ENCODE results near the gene GABRB1.

DNA sequence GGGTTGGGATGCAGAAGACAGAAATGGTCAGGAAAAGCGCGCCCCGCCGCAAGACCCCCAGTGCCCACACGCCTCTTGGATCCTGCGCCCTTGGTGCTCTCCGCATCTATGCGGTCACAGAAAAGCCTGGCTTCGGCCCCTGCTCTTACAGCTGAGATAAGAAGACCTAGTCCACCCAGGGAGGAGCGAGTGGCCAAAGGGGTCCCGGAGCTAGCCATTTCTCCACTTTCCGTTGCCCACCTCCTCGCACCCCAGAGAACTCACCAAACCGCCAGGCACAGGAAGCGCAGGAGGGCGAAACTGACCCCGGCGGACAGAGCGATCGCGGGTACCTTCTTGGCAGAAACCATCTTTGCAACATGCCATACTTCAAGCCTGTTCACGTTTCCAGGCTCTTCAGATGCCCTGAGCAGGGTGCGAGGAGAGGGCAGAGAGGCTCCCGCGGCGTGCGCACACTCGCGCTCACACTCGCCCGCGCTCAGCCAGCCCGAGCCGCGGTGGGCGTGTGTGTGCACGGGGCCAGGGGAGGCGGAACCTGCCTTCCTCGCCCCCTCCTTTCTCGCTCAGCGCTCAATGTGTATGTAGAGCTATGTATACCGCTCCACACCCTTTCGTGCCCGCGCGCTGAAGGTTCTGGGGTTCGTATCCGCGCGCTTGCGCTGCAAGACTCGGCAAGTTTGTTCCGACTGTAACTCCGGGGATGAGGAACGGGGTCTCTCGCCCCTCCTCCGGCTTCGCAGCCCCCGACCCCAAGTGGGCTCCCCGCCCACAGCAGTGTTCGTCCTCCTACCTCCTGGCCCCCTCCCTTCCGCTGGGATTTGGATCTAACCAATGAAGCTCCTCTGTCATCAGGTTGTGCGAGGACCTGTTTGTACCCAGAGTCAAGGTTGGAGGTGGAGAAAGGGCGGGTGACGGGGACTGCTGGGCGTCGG, 38.0 kb upstream of the GABRB1 start, which contains the start of gene GABRA4:
- TF ChIP-seq, protein P1, sequence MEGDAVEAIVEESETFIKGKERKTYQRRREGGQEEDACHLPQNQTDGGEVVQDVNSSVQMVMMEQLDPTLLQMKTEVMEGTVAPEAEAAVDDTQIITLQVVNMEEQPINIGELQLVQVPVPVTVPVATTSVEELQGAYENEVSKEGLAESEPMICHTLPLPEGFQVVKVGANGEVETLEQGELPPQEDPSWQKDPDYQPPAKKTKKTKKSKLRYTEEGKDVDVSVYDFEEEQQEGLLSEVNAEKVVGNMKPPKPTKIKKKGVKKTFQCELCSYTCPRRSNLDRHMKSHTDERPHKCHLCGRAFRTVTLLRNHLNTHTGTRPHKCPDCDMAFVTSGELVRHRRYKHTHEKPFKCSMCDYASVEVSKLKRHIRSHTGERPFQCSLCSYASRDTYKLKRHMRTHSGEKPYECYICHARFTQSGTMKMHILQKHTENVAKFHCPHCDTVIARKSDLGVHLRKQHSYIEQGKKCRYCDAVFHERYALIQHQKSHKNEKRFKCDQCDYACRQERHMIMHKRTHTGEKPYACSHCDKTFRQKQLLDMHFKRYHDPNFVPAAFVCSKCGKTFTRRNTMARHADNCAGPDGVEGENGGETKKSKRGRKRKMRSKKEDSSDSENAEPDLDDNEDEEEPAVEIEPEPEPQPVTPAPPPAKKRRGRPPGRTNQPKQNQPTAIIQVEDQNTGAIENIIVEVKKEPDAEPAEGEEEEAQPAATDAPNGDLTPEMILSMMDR (IDR thresholded peaks at IDR 0.05) = no peak
- TF ChIP-seq POLR2A (IDR thresholded peaks at IDR 0.05) = no peak
